Stimulated activated CD8-positive, alpha-beta memory T cell treated with anti-CD3 and anti-CD28 coated beads, Interleukin-7, amount 100 ng/mL, for 1 hour (primary cell): Measurements from ENCODE around the gene TUBG2.
"Not testable (repeated sequence)": the region's sequence is repeated elsewhere in the genome, so short reads cannot be mapped to it uniquely, and the experiment has no call there.

Experiments
- DNase-seq, 2 donors: peaks; one replicate each; pipeline ENCODE4 v3.0.0-alpha.2; 2020; ENCODE audit warnings: low read depth in 2 of 2

The TUBG2 gene

DNA sequence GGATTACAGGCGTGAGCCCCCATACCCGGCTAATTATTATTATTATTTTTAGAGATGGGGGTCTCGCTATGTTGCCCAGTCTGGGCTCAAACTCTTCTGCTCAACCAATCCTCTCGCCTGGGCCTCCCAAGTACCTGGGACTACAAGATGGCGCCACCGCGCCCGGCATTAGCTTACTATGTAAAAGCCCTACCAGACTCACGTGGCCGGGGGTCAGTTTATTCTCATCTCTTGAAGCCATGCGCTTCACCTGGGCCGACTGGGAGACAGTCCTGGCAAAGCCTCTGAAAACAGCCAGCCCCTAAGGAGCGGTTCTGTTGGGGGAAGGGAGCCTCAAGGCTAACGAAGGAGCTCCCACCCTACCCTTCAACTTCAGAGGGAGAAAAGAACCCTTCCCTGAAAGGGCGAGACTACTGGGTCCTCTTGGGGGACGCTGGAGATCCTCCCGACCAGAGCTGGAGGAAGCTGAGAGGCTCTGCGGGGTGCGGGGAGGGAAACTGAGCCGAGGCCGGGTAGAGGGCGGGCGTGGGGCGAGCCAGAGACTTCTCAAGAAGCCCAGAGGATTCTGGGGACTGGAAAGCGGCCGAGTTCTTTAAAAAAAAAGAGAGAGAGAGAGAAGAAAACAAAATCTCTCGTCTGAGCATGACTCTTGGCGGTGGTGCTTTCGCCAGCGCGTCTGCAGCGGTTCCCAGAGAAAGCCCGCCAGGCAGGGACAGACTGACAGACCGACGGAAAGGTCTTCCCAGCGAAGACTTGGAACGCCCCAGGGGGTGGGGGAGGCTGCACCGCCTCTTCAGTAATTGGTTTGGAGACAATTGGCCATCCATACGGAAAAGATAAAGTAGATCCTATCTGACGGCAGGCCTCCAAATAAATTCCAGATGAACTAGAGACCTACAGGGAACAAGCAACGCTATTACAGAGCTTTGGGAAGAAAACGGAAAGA, 5.6 kb upstream of the TUBG2 start:
- no peak for DNase-seq

GRCh38 chr17:42655528-42655927, 3.6 kb upstream of the TUBG2 start:
- DNase-seq = no peak

DNA sequence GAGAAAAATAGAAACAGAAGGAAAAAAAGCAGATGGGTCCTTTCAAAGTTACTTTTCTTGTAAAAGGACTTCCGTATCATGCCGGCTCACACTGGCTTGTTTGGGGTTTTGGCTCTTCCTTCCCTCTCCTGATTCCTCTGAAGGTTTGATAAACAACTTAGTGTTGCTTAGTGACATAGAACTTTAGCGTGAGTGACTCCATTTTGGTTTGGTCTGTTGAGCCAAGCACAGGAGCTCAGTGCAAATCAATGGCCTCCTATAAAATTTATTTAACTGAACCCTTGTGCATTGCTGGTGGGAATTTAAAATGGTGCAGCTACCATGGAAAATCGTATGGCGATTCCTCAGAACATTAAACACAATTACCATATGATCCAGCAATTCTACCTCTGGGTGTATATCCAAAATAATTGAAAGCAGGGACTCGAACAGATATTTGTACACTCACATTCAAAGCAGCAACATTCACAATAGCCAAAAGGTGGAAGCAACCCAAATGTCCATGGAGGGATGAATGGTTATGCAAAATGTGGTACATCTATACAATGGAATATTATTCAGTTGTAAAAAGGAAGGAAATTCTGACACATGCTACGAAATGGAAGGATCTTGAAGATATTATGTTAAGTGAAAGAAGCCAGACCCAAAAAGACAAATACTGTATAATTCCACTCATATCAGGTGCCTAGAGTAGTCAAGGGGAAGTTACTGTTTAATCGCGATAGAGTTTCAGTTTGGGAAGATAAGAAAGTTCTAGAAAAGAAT, 1.1 kb upstream of the TUBG2 start:
- no peak for DNase-seq

GRCh38 chr17:42659932-42660274, 819 bp downstream of the TUBG2 start:
- not testable (repeated sequence) for DNase-seq

DNA sequence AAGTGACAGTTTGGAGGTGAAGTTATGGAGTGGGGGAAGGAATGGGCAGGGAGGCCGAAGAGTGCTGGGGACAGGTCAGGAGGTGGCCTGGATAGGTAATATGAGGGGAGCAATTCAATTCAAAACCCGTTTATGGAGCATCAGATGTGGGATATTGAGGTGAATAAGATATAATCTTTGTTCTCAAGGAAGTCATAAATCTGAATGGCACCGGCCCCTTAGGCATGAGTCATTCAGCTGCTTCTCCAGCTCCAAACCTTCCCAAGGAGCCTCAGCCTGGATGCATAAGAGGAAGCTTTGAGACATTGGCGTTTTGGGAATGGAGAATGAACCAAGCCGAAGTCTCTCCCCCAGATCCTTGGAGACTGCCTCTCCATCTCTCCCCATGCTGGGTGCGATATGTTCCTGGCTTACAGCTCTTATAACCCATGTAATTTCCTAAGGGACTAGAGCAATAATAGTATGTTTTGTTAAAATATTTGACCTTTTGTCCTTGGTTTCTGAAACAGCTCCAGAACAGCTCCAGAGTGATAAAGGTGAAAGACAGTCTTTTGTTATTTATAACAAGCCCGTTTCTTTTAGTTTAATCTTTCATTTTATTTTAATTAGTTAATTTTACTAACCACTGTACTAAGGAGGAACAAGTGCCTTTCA, 1.7 kb downstream of the TUBG2 start:
- DNase-seq = no peak

DNA sequence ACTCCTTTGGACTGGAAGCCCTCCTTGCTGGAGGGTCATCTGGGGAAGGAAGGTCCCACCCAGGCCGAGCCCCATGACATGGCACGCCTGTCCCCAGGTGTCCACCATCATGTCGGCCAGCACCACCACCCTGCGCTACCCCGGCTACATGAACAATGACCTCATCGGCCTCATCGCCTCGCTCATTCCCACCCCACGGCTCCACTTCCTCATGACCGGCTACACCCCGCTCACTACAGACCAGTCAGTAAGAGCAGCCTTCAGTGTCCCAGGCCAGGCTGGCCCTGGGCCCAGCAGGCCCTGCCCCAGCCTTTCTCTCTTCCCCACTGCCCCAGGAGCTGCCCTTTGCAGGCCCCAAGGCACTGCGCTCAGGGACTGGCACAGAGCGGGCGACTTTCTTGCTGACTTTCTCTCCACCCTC, 6.5 kb downstream of the TUBG2 start:
- no peak for DNase-seq

DNA sequence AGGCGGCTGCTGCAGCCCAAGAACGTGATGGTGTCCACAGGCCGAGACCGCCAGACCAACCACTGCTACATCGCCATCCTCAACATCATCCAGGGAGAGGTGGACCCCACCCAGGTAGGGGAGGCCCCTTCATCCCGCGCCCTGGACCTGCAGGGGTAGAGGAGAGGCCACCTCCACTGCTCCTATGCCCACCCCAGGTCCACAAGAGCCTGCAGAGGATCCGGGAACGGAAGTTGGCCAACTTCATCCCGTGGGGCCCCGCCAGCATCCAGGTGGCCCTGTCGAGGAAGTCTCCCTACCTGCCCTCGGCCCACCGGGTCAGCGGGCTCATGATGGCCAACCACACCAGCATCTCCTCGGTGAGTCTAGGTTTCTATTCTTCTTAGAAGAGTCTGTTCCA, 7.0 kb downstream of the TUBG2 start:
- DNase-seq = not testable (repeated sequence)

- no peak for DNase-seq
Observed at GRCh38 chr17:42667088-42667951, 8.2 kb downstream of the TUBG2 start.

GRCh38 chr17:42669705-42669976, 10.6 kb downstream of the TUBG2 start:
- DNase-seq = no peak

DNA sequence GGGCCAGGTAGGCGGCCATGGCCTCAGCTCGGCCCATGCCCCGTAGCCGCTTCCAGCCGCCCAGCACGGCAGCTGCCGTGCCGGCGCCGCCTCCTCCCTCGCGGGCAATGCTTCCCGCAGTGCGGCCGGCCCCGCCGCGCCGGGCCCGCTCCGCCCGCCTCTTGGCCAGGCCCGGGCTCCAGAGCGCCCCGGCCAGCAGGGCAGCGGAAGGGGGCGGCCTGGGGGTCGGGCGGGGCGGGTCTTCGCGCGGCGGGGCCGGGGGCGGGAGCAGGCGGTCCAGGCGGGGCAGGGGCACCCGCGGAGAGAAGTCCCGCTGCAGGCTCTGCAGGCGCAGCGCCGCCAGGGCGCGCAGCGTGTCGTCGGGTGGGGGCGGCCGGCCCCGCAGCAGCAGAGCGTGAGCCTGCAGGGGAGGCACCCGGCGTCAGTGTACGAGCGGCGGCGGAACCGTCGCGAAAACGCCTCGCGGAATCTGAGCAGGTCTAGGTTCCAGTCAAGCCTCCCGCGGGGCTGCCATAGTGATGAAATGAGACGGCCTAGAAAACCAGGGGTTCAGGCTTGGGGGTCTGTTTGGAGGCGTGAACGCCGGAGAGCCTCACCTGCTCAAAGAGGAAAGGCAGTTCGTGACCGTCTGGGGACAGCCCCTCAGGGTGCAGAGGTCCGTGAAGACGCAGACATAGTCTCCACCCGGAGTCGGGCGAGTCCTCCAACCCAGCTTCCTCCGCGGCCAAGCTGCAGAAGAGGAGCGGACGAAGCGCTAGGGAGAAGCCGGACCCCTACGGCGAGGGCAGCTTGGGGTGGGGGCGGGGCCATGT, 11.1 kb downstream of the TUBG2 start:
- no peak for DNase-seq

- DNase-seq = no peak
Observed at GRCh38 chr17:42670789-42671657, 11.9 kb downstream of the TUBG2 start.

DNA sequence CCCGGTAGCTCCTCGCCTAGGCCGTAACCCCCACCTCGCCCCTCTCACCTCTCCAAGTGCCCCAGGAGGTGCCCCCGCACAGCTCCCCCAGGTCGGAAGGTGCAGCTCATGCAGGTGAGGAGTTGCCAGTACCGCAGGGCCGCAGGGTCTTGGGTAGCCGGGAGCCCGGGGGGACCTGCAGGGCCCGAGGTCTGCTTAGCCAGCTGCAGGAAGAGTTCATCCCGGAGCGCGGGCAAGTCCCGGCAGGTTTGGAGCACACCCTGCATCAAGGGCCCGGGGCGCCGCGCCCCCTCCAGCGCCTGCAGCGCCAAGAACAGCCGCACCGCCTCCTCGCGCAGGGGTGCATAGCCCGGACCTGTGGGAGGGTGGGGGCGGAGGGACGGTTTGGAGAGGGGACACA, 13.0 kb downstream of the TUBG2 start:
- no peak for DNase-seq

DNA sequence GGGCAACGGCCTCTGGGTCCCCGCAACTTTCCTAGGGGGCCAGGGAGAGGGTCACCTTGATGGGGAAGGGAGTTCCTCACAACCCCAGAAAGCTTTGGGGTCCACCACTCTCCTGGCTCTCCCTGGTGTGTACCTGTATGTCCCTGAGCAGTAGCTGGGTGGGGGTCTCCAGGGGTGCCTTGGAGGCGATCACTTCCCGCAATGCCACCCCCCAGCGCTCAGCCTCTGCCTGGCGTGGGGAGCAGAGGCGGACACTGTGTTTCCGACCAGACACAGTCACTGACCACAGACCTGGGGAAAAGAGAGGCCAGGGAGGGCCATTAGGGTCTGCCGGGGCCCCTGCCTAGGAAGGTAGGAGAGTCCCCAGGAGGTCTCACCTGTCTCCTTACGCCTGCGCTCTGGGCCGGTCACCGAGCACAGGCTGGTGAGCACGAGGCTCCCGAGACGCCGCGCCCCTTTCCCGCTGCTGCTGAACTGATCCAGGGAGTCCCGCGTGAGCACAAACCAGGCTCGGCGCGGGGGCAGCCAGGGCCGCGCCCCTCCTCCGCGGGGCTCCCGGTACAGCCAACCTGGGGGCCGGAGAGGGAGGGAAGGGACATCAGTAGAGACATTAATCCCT, 14.3 kb downstream of the TUBG2 start:
- DNase-seq = no peak

DNA sequence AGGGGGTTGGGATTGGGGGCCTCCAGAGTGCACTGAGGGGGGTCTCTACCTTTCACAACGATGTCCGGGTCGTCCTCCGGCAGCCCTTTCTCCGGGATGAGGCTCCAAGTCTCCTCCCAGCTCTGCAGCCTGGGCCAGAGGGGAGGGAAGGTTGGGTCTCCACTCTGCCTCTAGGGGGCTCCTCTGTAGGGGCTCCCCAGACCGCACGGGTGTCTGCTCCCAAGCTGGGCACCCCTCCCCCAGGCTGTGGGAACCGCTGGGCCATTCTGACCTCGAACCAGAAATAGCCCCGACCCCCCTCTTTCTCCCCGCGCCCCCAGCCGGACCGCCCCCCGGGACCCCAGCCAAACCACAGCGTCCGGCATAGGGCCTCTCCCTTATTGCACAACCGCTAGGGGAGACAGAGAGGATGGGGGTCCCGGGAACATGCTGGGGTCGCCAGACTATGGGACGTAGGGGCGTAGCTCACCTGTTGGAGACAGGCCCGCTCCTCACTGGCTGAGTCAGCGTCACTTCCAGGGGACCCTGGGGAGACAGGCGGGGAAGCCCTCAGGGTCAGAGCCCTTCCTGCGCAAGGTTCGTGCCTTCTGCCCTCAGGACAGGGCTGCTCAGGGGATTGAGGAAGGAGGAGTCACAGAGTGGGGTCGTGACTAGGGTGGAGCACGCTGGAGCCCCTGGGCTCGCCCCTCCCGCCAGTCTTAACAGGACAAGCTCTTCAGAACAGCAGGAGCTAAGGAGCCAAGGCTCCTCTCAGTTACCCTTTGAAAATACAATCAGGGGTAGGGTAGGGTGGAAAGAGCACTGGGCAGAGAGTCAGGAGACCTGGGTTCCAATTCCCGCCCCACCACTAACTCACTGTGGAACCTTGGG, 15.0 kb downstream of the TUBG2 start:
- no peak for DNase-seq

- no peak for DNase-seq
Observed at GRCh38 chr17:42674755-42675347, 15.8 kb downstream of the TUBG2 start.

DNA sequence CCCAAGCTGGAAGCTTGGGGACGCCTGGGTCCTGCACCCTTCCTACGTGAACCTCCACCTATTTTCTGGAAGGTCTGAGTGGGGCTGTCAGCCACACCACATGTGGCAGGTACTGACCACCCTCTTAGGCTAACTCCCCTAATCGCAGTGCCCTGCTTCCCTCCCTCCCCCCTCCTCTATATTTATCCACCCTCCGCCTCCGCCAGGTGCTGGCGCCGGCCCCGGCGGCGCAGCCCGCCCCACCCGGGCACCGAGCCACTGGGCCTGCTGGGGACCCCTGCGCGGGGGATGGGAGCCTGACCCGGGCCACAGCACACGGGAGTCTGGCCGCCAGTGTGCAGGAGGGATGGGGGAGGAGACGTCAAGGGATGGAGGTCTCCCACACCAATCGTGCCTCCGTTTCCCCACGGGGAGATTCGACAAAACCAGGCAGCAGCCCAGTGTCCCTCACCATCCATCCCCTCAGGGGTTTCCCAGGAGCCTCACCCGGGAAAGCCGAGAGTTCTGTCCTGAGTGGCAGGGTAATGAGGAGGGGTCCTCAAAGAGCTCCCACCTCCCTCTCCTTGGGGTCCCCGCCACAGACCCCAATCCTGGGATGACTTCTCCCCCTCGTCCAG, 16.4 kb downstream of the TUBG2 start:
- no peak for DNase-seq

GRCh38 chr17:42675965-42676423, 16.9 kb downstream of the TUBG2 start:
- DNase-seq = no peak
